ENCODE data around the gene SERPINA3. TPM values are rescaled to one million over a fixed set of nuclear protein-coding genes. Genes with fewer than 3 reads are reported as not detected.
"Not testable (repeated sequence)": the region's sequence is repeated elsewhere in the genome, so short reads cannot be mapped to it uniquely, and the experiment has no call there.

Gene SERPINA3
- total and polyA plus RNA-seq, 2 experiments from 2014 or later: 0.75 to 1.1 TPM

GRCh38 chr14:94635154-94635553, 23.0 kb downstream of the SERPINA3 start:
- no peak overlapping the region for H3K4me3 ChIP-seq
- no peaks in the 10 kb centered on the region for H3K4me1 ChIP-seq (ENCODE audit: insufficient read depth)
- H3K9me2 ChIP-seq (ENCODE audit: insufficient read depth): no peaks in the 10 kb centered on the region
- H2AFZ ChIP-seq: no peak overlapping the region
- no peak for TF ChIP-seq EZH2 (IDR thresholded peaks at IDR 0.05; ENCODE audit: insufficient read depth, poor library complexity, severe bottlenecking)
- no peak for TF ChIP-seq EZH2phosphoT487 (IDR thresholded peaks at IDR 0.05; ENCODE audit: insufficient read depth, low read depth)
- WGBS, 2 experiments (ENCODE audit: low coverage in 1 of 2, low lambda C conversion rate in 2 of 2, missing lambda C conversion rate in 2 of 2): 25 to 37% methylated on average over 1 of the region's 1 CpG
- H3F3A ChIP-seq (ENCODE audit: insufficient read depth): no peaks in the 10 kb centered on the region
- H3K36me3 ChIP-seq (ENCODE audit: low read depth): no peaks in the 10 kb centered on the region
- no peak overlapping the region for H3K27ac ChIP-seq
- DNase-seq: no peak
- in situ Hi-C loops (cut with MboI): no loop called here
- no peak overlapping the region for H3K4me2 ChIP-seq (ENCODE audit: unreplicated experiment)
- H3K79me2 ChIP-seq (ENCODE audit: insufficient read depth): no peaks in the 10 kb centered on the region
- H3K27me3 ChIP-seq (replicated peaks; ENCODE audit: insufficient read depth): peaks cover 12% of the 10 kb centered on the region; the same call in 1 of the 2 replicates
- H3K9ac ChIP-seq: no peak overlapping the region
- no peaks in the 10 kb centered on the region for H3K9me3 ChIP-seq (ENCODE audit: low read depth)
- H4K20me1 ChIP-seq (ENCODE audit: insufficient read depth): no peaks in the 10 kb centered on the region

GRCh38 chr14:94636744-94637412, 24.7 kb downstream of the SERPINA3 start:
- no peak overlapping the region for H3K4me2 ChIP-seq (ENCODE audit: unreplicated experiment)
- peaks cover 12% of the 10 kb centered on the region; the same call in 1 of the 2 replicates for H3K27me3 ChIP-seq (replicated peaks; ENCODE audit: insufficient read depth)
- no peaks in the 10 kb centered on the region for H3K9me3 ChIP-seq (ENCODE audit: low read depth)
- no peak overlapping the region for H2AFZ ChIP-seq
- TF ChIP-seq EZH2phosphoT487 (IDR thresholded peaks at IDR 0.05; ENCODE audit: insufficient read depth, low read depth) (no peak), EZH2 (IDR thresholded peaks at IDR 0.05; ENCODE audit: insufficient read depth, poor library complexity, severe bottlenecking) (no peak)
- WGBS, 2 experiments (ENCODE audit: low coverage in 1 of 2, low lambda C conversion rate in 2 of 2, missing lambda C conversion rate in 2 of 2): 36 to 42% methylated on average over 2 of the region's 2 CpGs
- no peak overlapping the region for H3K27ac ChIP-seq
- H3K9me2 ChIP-seq (ENCODE audit: insufficient read depth): no peaks in the 10 kb centered on the region
- no peaks in the 10 kb centered on the region for H3F3A ChIP-seq (ENCODE audit: insufficient read depth)
- H3K9ac ChIP-seq: no peak overlapping the region
- no peaks in the 10 kb centered on the region for H3K36me3 ChIP-seq (ENCODE audit: low read depth)
- no peaks in the 10 kb centered on the region for H4K20me1 ChIP-seq (ENCODE audit: insufficient read depth)
- no peaks in the 10 kb centered on the region for H3K4me1 ChIP-seq (ENCODE audit: insufficient read depth)
- DNase-seq: peak; percentile 23
- H3K4me3 ChIP-seq: no peak overlapping the region
- in situ Hi-C loops (cut with MboI): no loop called here
- no peaks in the 10 kb centered on the region for H3K79me2 ChIP-seq (ENCODE audit: insufficient read depth)

GRCh38 chr14:94637814-94638213, 25.6 kb downstream of the SERPINA3 start:
- H3F3A ChIP-seq (ENCODE audit: insufficient read depth); DNase-seq; in situ Hi-C loops (cut with MboI); H3K36me3 ChIP-seq (ENCODE audit: low read depth); H3K9me3 ChIP-seq (ENCODE audit: low read depth); H3K4me3 ChIP-seq; H2AFZ ChIP-seq; H3K9ac ChIP-seq; H3K9me2 ChIP-seq (ENCODE audit: insufficient read depth); H3K27ac ChIP-seq; H3K27me3 ChIP-seq (replicated peaks; ENCODE audit: insufficient read depth); H3K4me1 ChIP-seq (ENCODE audit: insufficient read depth); H4K20me1 ChIP-seq (ENCODE audit: insufficient read depth); H3K79me2 ChIP-seq (ENCODE audit: insufficient read depth); H3K4me2 ChIP-seq (ENCODE audit: unreplicated experiment): not testable (repeated sequence)
- WGBS, 2 experiments (ENCODE audit: low coverage in 1 of 2, low lambda C conversion rate in 2 of 2, missing lambda C conversion rate in 2 of 2): 45 to 47% methylated on average over 7 to 8 of the region's 8 CpGs

GRCh38 chr14:94638339-94638738, 26.1 kb downstream of the SERPINA3 start:
- no peak for TF ChIP-seq EZH2 (IDR thresholded peaks at IDR 0.05; ENCODE audit: insufficient read depth, poor library complexity, severe bottlenecking)
- no peak for TF ChIP-seq EZH2phosphoT487 (IDR thresholded peaks at IDR 0.05; ENCODE audit: insufficient read depth, low read depth)
- in situ Hi-C loops (cut with MboI): no loop called here
- H2AFZ ChIP-seq: no peak overlapping the region
- H3K9me2 ChIP-seq (ENCODE audit: insufficient read depth): no peaks in the 10 kb centered on the region
- no peaks in the 10 kb centered on the region for H3K79me2 ChIP-seq (ENCODE audit: insufficient read depth)
- no peaks in the 10 kb centered on the region for H3K4me1 ChIP-seq (ENCODE audit: insufficient read depth)
- no peak overlapping the region for H3K9ac ChIP-seq
- H3K4me3 ChIP-seq: no peak overlapping the region
- no peaks in the 10 kb centered on the region for H4K20me1 ChIP-seq (ENCODE audit: insufficient read depth)
- H3K27me3 ChIP-seq (replicated peaks; ENCODE audit: insufficient read depth): peaks cover 9% of the 10 kb centered on the region; the same call in 1 of the 2 replicates
- no peak overlapping the region for H3K4me2 ChIP-seq (ENCODE audit: unreplicated experiment)
- H3K36me3 ChIP-seq (ENCODE audit: low read depth): no peaks in the 10 kb centered on the region
- H3K27ac ChIP-seq: no peak overlapping the region
- no peaks in the 10 kb centered on the region for H3F3A ChIP-seq (ENCODE audit: insufficient read depth)
- WGBS, 2 experiments (ENCODE audit: low coverage in 1 of 2, low lambda C conversion rate in 2 of 2, missing lambda C conversion rate in 2 of 2): 35 to 53% methylated on average over 2 of the region's 2 CpGs
- DNase-seq: no peak
- H3K9me3 ChIP-seq (ENCODE audit: low read depth): no peaks in the 10 kb centered on the region
